GM12873 (cell line): ENCODE data around the gene GAGE12H.
"Not testable (repeated sequence)": the region's sequence is repeated elsewhere in the genome, so short reads cannot be mapped to it uniquely, and the experiment has no call there.

Source experiments
- CTCF ChIP-seq: IDR thresholded peaks from 2 replicates; pipeline ENCODE4 v1.5.1; 2012; ENCODE audit warnings: low read depth, mild to moderate bottlenecking, moderate library complexity, low read length, control low read depth; ENCODE audit not compliant: insufficient read depth; ENCODE audit errors: missing control alignments

The GAGE12H gene

GRCh38 chrX:49598720-49599119 is 19.0 kb downstream of the GAGE12H start, which contains the start of gene GAGE1:
Gene GAGE1 (plus strand): TSS chrX:49599020. CDS start chrX:49600175, 1,155 bp downstream.
- TF ChIP-seq CTCF = not testable (repeated sequence)

GRCh38 chrX:49610718-49611310 is 31.1 kb downstream of the GAGE12H start:
- TF ChIP-seq CTCF = no peak

GRCh38 chrX:49618574-49618973 is 38.8 kb downstream of the GAGE12H start:
- TF ChIP-seq CTCF = no peak

- peak; percentile 49 for TF ChIP-seq CTCF
Observed at GRCh38 chrX:49627086-49627777, 47.5 kb downstream of the GAGE12H start.
